Trophoblast cell (in vitro differentiated cells and primary cell): ENCODE results near the gene ZNF335.
A peak's percentile ranks its signal among the peaks of the same experiment; 100 is the strongest.

Experiments used
- DNase-seq, 2 donors: peaks; one replicate each; pipeline ENCODE4 v3.0.0-alpha.2; 2016
- H2AFZ ChIP-seq: 2 replicates; pipeline ENCODE4 v1.6.1; 2013; ENCODE audit warnings: low read length, moderate library complexity, mild to moderate bottlenecking; ENCODE audit not compliant: insufficient read depth, poor library complexity
- H2AK5ac ChIP-seq: 2 replicates; pipeline ENCODE4 v1.6.1; 2013; ENCODE audit warnings: mild to moderate bottlenecking, low read length
- H2BK120ac ChIP-seq: 2 replicates; pipeline ENCODE4 v1.6.1; 2013; ENCODE audit warnings: low read length, mild to moderate bottlenecking, moderate library complexity; ENCODE audit not compliant: insufficient read depth, poor library complexity
- H2BK12ac ChIP-seq: 2 replicates; pipeline ENCODE4 v1.6.1; 2013; ENCODE audit warnings: mild to moderate bottlenecking, low read length, moderate library complexity
- H2BK5ac ChIP-seq: 2 replicates; pipeline ENCODE4 v1.6.1; 2013; ENCODE audit warnings: low read length, low read depth, moderate library complexity, mild to moderate bottlenecking; ENCODE audit not compliant: poor library complexity
- H3K14ac ChIP-seq: 2 replicates; pipeline ENCODE4 v1.6.1; 2013; ENCODE audit warnings: mild to moderate bottlenecking, low read length
- H3K18ac ChIP-seq: 2 replicates; pipeline ENCODE4 v1.6.1; 2013; ENCODE audit warnings: mild to moderate bottlenecking, low read length
- H3K23ac ChIP-seq: 2 replicates; pipeline ENCODE4 v1.6.1; 2013; ENCODE audit warnings: low read length
- H3K27ac ChIP-seq: 2 replicates; pipeline ENCODE4 v1.5.1; 2013; ENCODE audit warnings: low read depth, mild to moderate bottlenecking, inconsistent platforms, low read length, moderate library complexity
- H3K27me3 ChIP-seq: 2 replicates; pipeline ENCODE4 v1.6.1; 2013; ENCODE audit warnings: inconsistent platforms, mild to moderate bottlenecking, low read length, moderate library complexity; ENCODE audit not compliant: insufficient read depth
- H3K36me3 ChIP-seq, 2 experiments: 1 replicate in 1 of 2; 2 replicates in 1 of 2; pipeline ENCODE4 v1.6.1; 2013; ENCODE audit warnings: low read length in 2 of 2, mild to moderate bottlenecking in 2 of 2, moderate library complexity in 1 of 2; ENCODE audit not compliant: insufficient read depth in 2 of 2, control insufficient read depth in 1 of 2
- H3K4ac ChIP-seq: 2 replicates; pipeline ENCODE4 v1.6.1; 2013; ENCODE audit warnings: low read depth, mild to moderate bottlenecking, low read length, moderate library complexity
- H3K4me1 ChIP-seq, 2 experiments: 1 replicate in 1 of 2; 2 replicates in 1 of 2; pipeline ENCODE4 v1.6.1; 2013; ENCODE audit warnings: low read length in 2 of 2, mild to moderate bottlenecking in 2 of 2, moderate library complexity in 1 of 2; ENCODE audit not compliant: insufficient read depth in 2 of 2, control insufficient read depth in 1 of 2
- H3K4me2 ChIP-seq: 2 replicates; pipeline ENCODE4 v1.6.1; 2013; ENCODE audit warnings: inconsistent platforms, mild to moderate bottlenecking, low read length, moderate library complexity
- H3K4me3 ChIP-seq: 2 replicates; pipeline ENCODE4 v1.5.1; 2013; ENCODE audit warnings: mild to moderate bottlenecking, low read depth, low read length, inconsistent platforms
- H3K79me1 ChIP-seq: one replicate; pipeline ENCODE4 v1.6.1; 2013; ENCODE audit warnings: low read length
- H3K79me2 ChIP-seq: 2 replicates; pipeline ENCODE4 v1.6.1; 2013; ENCODE audit warnings: low read length, mild to moderate bottlenecking; ENCODE audit not compliant: control insufficient read depth, insufficient read depth, poor library complexity
- H3K9ac ChIP-seq: 2 replicates; pipeline ENCODE4 v1.6.1; 2013; ENCODE audit warnings: mild to moderate bottlenecking, low read length
- H3K9me3 ChIP-seq: 2 replicates; pipeline ENCODE4 v1.6.1; 2013; ENCODE audit warnings: low read depth, mild to moderate bottlenecking, control low read depth, inconsistent platforms, low read length; ENCODE audit not compliant: insufficient read depth
- H4K12ac ChIP-seq: 2 replicates; pipeline ENCODE4 v1.6.1; 2013; ENCODE audit warnings: low read depth, mild to moderate bottlenecking, low read length, moderate library complexity
- H4K8ac ChIP-seq: 2 replicates; pipeline ENCODE4 v1.6.1; 2013; ENCODE audit warnings: low read depth, mild to moderate bottlenecking, low read length, moderate library complexity
- H4K91ac ChIP-seq: one replicate; pipeline ENCODE4 v1.6.1; 2013; ENCODE audit warnings: low read depth, mild to moderate bottlenecking, low read length, moderate library complexity
- WGBS: extraction: QIAGEN DNeasy Blood & Tissue Kit; methylation state at CpG from one replicate; pipeline ENCODE4 v1.1.7; 2013; ENCODE audit warnings: missing lambda C conversion rate; ENCODE audit not compliant: insufficient read length, insufficient coverage; ENCODE audit errors: extremely low coverage; 5-methylcytosine and 5-hydroxymethylcytosine counted together

Gene ZNF335

GRCh38 chr20:45972500-45973183 lies 639 bp upstream of the ZNF335 start:
- Histone ChIP-seq H2BK5ac (peak overlapping the region; percentile 43), H3K4me2 (peak overlapping the region; percentile 71), H3K4ac (no peak overlapping the region), H3K4me1 (peaks cover 13 to 16% of the 10 kb centered on the region in 2 experiments), H3K36me3 (peaks cover 18 to 19% of the 10 kb centered on the region in 2 experiments), H3K4me3 (no peak overlapping the region), H3K14ac (peak overlapping the region; percentile 32), H3K9ac (no peak overlapping the region), H2AFZ (no peak overlapping the region), H3K18ac (no peak overlapping the region), H4K8ac (peak overlapping the region; percentile 82), H3K27me3 (no peaks in the 10 kb centered on the region), H4K12ac (peak overlapping the region; percentile 49), H3K9me3 (no peaks in the 10 kb centered on the region), H3K79me2 (peaks cover 12% of the 10 kb centered on the region), H2BK12ac (peak overlapping the region; percentile 42), H2AK5ac (peak overlapping the region; percentile 36), H3K79me1 (peaks cover 15% of the 10 kb centered on the region), H3K27ac (peak overlapping the region; percentile 53), H2BK120ac (peak overlapping the region; percentile 76), H4K91ac (peak overlapping the region; percentile 86), H3K23ac (no peak overlapping the region)
- WGBS = no CpG with 5 or more reads among the region's 29 CpGs
- peak; percentile 97 to 99 for DNase-seq

DNA sequence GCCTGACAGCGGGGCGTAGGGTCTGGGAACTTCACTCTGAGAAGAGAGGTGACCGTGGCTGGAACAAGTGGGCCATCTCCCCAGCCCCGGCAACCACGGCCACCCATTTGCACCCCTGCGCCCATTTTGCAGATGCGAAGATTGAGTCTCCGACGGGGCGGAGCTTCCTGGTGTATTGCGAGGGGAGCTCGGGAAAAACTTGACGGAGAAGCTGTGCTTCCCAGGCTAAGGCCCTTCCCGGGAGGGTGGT lies 653 bp downstream of the ZNF335 start:
- H2BK12ac ChIP-seq = no peak overlapping the region
- peak overlapping the region; percentile 67 for H2BK120ac ChIP-seq
- H4K12ac ChIP-seq = peak overlapping the region; percentile 90
- peaks cover 13 to 16% of the 10 kb centered on the region in 2 experiments for H3K4me1 ChIP-seq
- WGBS = no CpG with 5 or more reads among the region's 14 CpGs
- peak overlapping the region; percentile 100 for H4K8ac ChIP-seq
- peak overlapping the region; percentile 84 for H3K14ac ChIP-seq
- peak overlapping the region; percentile 88 for H3K18ac ChIP-seq
- H2AFZ ChIP-seq = peak overlapping the region; percentile 92
- H3K4me3 ChIP-seq = peak overlapping the region; percentile 86
- H2AK5ac ChIP-seq = peak overlapping the region; percentile 96
- peak overlapping the region; percentile 53 for H2BK5ac ChIP-seq
- no peaks in the 10 kb centered on the region for H3K9me3 ChIP-seq
- H3K79me1 ChIP-seq = peaks cover 15% of the 10 kb centered on the region
- peak overlapping the region; percentile 82 for H3K9ac ChIP-seq
- peak overlapping the region; percentile 86 for H3K4ac ChIP-seq
- DNase-seq = peak in 1 of 2 donors; percentile 63
- H3K23ac ChIP-seq = no peak overlapping the region
- H4K91ac ChIP-seq = peak overlapping the region; percentile 100
- peaks cover 12% of the 10 kb centered on the region for H3K79me2 ChIP-seq
- H3K4me2 ChIP-seq = peak overlapping the region; percentile 63
- no peaks in the 10 kb centered on the region for H3K27me3 ChIP-seq
- peak overlapping the region; percentile 99 for H3K27ac ChIP-seq
- H3K36me3 ChIP-seq = peaks cover 28 to 29% of the 10 kb centered on the region in 2 experiments

- Histone ChIP-seq H3K23ac (no peak overlapping the region), H4K8ac (peak overlapping the region; percentile 100), H3K4me3 (peak overlapping the region; percentile 86), H2AK5ac (peak overlapping the region; percentile 96), H3K27me3 (no peaks in the 10 kb centered on the region), H2BK12ac (no peak overlapping the region), H3K4me1 (peaks cover 13 to 16% of the 10 kb centered on the region in 2 experiments), H3K18ac (peak overlapping the region; percentile 88), H4K91ac (peak overlapping the region; percentile 100), H3K4me2 (peak overlapping the region; percentile 63), H3K36me3 (peaks cover 31 to 32% of the 10 kb centered on the region in 2 experiments), H3K9me3 (no peaks in the 10 kb centered on the region), H2BK120ac (peak overlapping the region; percentile 67), H3K79me2 (peaks cover 12% of the 10 kb centered on the region), H3K14ac (peak overlapping the region; percentile 84), H4K12ac (peak overlapping the region; percentile 90), H2AFZ (peak overlapping the region; percentile 92), H2BK5ac (peak overlapping the region; percentile 37), H3K9ac (no peak overlapping the region), H3K4ac (peak overlapping the region; percentile 86), H3K79me1 (peaks cover 15% of the 10 kb centered on the region), H3K27ac (no peak overlapping the region)
- WGBS = no CpG with 5 or more reads among the region's 34 CpGs
- DNase-seq = peak; percentile 20 to 49
Measured at GRCh38 chr20:45970646-45971424, 1.2 kb downstream of the ZNF335 start.

DNA sequence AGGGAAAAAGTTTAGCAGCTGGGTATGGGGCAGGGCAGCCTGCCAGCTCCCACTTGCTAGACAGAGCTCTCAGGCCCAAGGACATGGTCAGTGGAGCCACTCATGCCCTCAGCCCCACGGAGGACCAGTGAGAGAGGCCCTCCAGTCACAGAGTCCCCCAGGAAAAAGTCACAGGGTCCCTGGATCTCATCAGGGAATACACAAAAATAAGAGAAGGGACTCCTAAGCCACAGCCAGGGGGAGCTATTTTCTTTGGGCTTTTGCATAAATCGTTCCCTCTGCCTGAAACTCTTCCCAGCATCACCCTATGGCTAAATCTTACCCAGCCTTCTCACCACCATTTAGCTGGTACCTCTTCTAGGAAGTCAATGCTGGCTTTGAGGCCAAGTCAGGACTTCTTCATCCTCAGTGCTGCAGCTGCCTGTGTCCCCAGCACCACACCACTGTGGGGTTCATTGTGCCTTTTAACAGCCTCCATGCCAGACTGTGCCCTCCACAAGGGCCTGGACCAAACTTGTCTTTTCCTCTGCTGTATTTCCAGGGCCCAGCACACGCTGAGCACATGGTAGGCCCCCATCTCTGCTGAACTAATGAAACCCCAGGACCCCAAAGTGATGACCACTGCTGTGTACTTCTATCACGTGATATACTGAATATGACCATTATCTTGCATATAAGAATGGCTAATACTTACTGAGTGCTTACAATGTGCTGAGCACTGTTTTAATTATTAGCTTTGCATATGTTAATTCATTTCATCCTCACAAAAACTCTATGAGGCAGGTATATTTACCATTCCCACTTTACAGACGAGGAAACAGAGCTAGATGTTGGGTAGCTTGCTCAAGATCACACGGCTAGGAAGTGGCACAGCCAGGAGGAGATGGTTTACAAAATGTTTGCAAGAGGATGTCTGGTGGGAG lies 2.0 kb downstream of the ZNF335 start:
- no peak overlapping the region for H3K14ac ChIP-seq
- no peak overlapping the region for H4K12ac ChIP-seq
- H3K4me3 ChIP-seq = no peak overlapping the region
- no CpG with 5 or more reads among the region's 6 CpGs for WGBS
- H3K9ac ChIP-seq = peak overlapping the region; percentile 5
- no peaks in the 10 kb centered on the region for H3K9me3 ChIP-seq
- no peak overlapping the region for H2BK5ac ChIP-seq
- no peak overlapping the region for H2BK12ac ChIP-seq
- no peak overlapping the region for H2BK120ac ChIP-seq
- H3K4ac ChIP-seq = no peak overlapping the region
- no peak overlapping the region for H4K91ac ChIP-seq
- H3K79me2 ChIP-seq = peaks cover 12% of the 10 kb centered on the region
- peak in 1 of 2 donors; percentile 69 for DNase-seq
- peaks cover 15% of the 10 kb centered on the region for H3K79me1 ChIP-seq
- peaks cover 13 to 16% of the 10 kb centered on the region in 2 experiments for H3K4me1 ChIP-seq
- H3K23ac ChIP-seq = no peak overlapping the region
- H3K4me2 ChIP-seq = no peak overlapping the region
- peak overlapping the region; percentile 55 for H2AFZ ChIP-seq
- no peak overlapping the region for H3K27ac ChIP-seq
- H3K18ac ChIP-seq = peak overlapping the region; percentile 25
- H3K27me3 ChIP-seq = no peaks in the 10 kb centered on the region
- no peak overlapping the region for H2AK5ac ChIP-seq
- peaks cover 39 to 40% of the 10 kb centered on the region in 2 experiments for H3K36me3 ChIP-seq
- H4K8ac ChIP-seq = no peak overlapping the region
